KBM-7 (cell line): ENCODE results near the gene DDAH2.

ENCODE experiments used
- DNase-seq: peaks from one replicate; pipeline ENCODE4 v3.0.0-alpha.2; 2015
- in situ Hi-C: fragments of 300-500 bp; cut with MboI; formaldehyde crosslinking; loops from 2 replicates; pipeline ENCODE4 v1.14.3; 2020; ENCODE audit warnings: low sequenced_read_pairs, low pct_unique_long_range_greater_than_20kb, mixed read lengths

DDAH2 gene

GRCh38 chr6:31762878-31763618 is 33.9 kb upstream of the DDAH2 start:
- no peak for DNase-seq
- in situ Hi-C loops: no loop called here

GRCh38 chr6:31762356-31762755 is 33.3 kb upstream of the DDAH2 start, which contains the start of gene SAPCD1:
Gene SAPCD1 (plus strand): TSS chr6:31762656. CDS start chr6:31763055, 399 bp downstream.
- in situ Hi-C loops: no loop called here
- no peak for DNase-seq

- DNase-seq: no peak
- in situ Hi-C loops: no loop called here
Observed at GRCh38 chr6:31761343-31761742, 32.2 kb upstream of the DDAH2 start.

- in situ Hi-C loops: no loop called here
- DNase-seq: no peak
Observed at GRCh38 chr6:31760790-31761189, 31.7 kb upstream of the DDAH2 start.

- DNase-seq: no peak
- in situ Hi-C loops: no loop called here
Observed at GRCh38 chr6:31758281-31758680, 29.2 kb upstream of the DDAH2 start.

- DNase-seq: no peak
- in situ Hi-C loops: no loop called here
Observed at GRCh38 chr6:31752739-31753319, 23.7 kb upstream of the DDAH2 start.

GRCh38 chr6:31750411-31751022 is 21.4 kb upstream of the DDAH2 start:
- in situ Hi-C loops: no loop called here
- no peak for DNase-seq

GRCh38 chr6:31749301-31750036 is 20.4 kb upstream of the DDAH2 start:
- DNase-seq: no peak
- in situ Hi-C loops: no loop called here

- no peak for DNase-seq
- in situ Hi-C loops: no loop called here
Observed at GRCh38 chr6:31744422-31744821, 15.3 kb upstream of the DDAH2 start.

- in situ Hi-C loops: no loop called here
- no peak for DNase-seq
Observed at GRCh38 chr6:31742894-31743293, 13.8 kb upstream of the DDAH2 start.

GRCh38 chr6:31741815-31742214 is 12.7 kb upstream of the DDAH2 start:
- in situ Hi-C loops: no loop called here
- DNase-seq: no peak

GRCh38 chr6:31740397-31741223 is 11.5 kb upstream of the DDAH2 start:
- peak; percentile 73 for DNase-seq
- in situ Hi-C loops: no loop called here

GRCh38 chr6:31739639-31740396 is 10.7 kb upstream of the DDAH2 start, which contains the start of gene MSH5:
Gene MSH5 (plus strand): TSS chr6:31740005. CDS start chr6:31740467, 462 bp downstream.
- in situ Hi-C loops: no loop called here
- peak; percentile 100 for DNase-seq

GRCh38 chr6:31737991-31738979 is 9.2 kb upstream of the DDAH2 start:
- in situ Hi-C loops: no loop called here

GRCh38 chr6:31737315-31737990 is 8.4 kb upstream of the DDAH2 start:
- peak; percentile 85 for DNase-seq
- in situ Hi-C loops: no loop called here

More at GRCh38 chr6:31737991-31738979, 9.2 kb upstream of the DDAH2 start:
- DNase-seq: peak; percentile 98

GRCh38 chr6:31736768-31737314 is 7.7 kb upstream of the DDAH2 start:
- DNase-seq: no peak
- in situ Hi-C loops: no loop called here
